Breast epithelium (tissue), 3 donors: ENCODE data around the gene OSER1.

ENCODE experiments used
- CTCF ChIP-seq, 3 donors: fragments of 450-650 bp; IDR thresholded peaks; one replicate each; pipeline ENCODE4 v1.5.1; 2016 to 2017; ENCODE audit warnings: antibody characterized with exemption in 3 of 3, mild to moderate bottlenecking in 3 of 3, moderate library complexity in 3 of 3
- POLR2A ChIP-seq: fragments of 450-650 bp; IDR thresholded peaks from one replicate; pipeline ENCODE4 v1.6.1; 2016; ENCODE audit warnings: antibody characterized with exemption, mild to moderate bottlenecking, moderate library complexity
- POLR2AphosphoS5 ChIP-seq, 3 donors: sonication (generic); formaldehyde crosslinking; IDR thresholded peaks; one replicate each; pipeline ENCODE4 v1.6.1; 2017; ENCODE audit warnings: antibody characterized with exemption in 3 of 3

GRCh38 chr20:44181611-44182010, 29.0 kb downstream of the OSER1 start:
- TF ChIP-seq POLR2A (no peak), CTCF (IDR thresholded peaks at IDR 0.05) (no peak), POLR2AphosphoS5 (IDR thresholded peaks at IDR 0.05) (no peak)
